ENCODE results near the gene MC1R.

Gene MC1R

DNA sequence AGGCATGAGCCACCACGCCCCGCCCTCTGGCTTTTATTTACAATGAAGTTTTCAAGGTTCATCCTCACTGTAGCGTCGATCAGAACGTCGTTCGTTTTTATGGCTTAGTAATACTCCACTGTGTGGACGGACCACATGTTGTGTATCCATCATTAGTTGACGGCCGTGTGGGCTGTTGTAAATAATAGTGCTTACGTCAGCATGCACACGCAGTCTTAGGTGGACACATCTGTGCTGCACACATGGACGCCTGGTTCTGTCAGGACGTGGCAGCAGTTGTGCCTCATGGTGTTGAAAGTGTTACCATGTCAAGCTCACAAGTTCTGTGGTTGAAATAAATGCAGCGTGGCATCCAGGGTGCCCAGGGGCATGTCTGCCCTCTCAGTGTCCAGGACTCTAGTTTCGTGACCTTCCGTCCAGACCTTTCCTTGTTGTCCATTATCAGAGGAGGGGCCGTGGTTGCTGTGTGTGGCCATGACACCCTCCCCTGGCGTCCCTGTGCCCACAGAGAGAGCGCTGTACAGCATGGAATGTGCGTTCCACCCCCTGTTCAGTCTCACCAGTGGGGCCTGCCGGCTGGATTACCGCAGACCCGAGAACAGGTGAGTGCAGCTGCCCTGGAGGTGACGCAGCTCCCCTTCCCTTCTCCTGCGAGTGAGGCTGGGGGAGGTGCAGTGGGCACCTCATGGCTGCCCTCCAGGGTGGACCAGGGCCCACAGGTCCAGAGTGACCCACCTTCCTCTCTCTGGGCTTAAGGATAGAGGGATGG lies 23.0 kb upstream of the MC1R start:
- no peak for TF ChIP-seq CTCF (IDR thresholded peaks at IDR 0.05; ENCODE audit: low read depth, low read length)
- no peak for TF ChIP-seq POLR2A (IDR thresholded peaks at IDR 0.05; ENCODE audit: extremely low read depth, insufficient read length)
- TF ChIP-seq, protein P1, sequence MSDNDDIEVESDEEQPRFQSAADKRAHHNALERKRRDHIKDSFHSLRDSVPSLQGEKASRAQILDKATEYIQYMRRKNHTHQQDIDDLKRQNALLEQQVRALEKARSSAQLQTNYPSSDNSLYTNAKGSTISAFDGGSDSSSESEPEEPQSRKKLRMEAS (IDR thresholded peaks at IDR 0.05; ENCODE audit: low read depth, low read length), result no peak
- TF ChIP-seq MYC (IDR thresholded peaks at IDR 0.05; ENCODE audit: low read depth, low read length), result no peak
- no peak for DNase-seq (ENCODE audit: low read depth)
- H3K4me3 ChIP-seq (ENCODE audit: low read depth, low read length), result no peak overlapping the region

DNA sequence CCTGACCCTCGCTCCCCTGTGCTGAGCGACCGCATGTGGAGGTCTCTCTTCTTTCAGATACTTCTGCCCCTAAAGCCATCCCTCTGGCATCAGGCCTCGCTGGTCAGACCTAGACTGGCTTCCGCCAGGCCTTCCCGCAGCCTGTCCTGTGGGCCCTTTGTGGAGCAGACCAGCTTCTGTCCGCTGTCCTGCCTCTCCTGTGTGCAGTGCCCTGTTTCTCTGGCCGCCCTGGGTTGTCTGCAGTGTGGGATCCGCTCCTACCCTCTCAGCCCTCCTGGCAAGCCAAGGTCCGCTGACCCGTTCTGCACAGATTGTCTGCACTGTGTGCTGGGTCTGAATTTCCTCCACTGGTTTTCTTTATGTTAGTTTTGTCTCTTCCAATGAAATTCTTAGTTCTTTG lies 21.5 kb upstream of the MC1R start:
- TF ChIP-seq CTCF (IDR thresholded peaks at IDR 0.05; ENCODE audit: low read depth, low read length), result no peak
- no peak for TF ChIP-seq MYC (IDR thresholded peaks at IDR 0.05; ENCODE audit: low read depth, low read length)
- TF ChIP-seq, protein P1 (IDR thresholded peaks at IDR 0.05; ENCODE audit: low read depth, low read length), result no peak
- no peak for TF ChIP-seq POLR2A (IDR thresholded peaks at IDR 0.05; ENCODE audit: extremely low read depth, insufficient read length)
- H3K4me3 ChIP-seq (ENCODE audit: low read depth, low read length), result no peak overlapping the region
- no peak for DNase-seq (ENCODE audit: low read depth)

DNA sequence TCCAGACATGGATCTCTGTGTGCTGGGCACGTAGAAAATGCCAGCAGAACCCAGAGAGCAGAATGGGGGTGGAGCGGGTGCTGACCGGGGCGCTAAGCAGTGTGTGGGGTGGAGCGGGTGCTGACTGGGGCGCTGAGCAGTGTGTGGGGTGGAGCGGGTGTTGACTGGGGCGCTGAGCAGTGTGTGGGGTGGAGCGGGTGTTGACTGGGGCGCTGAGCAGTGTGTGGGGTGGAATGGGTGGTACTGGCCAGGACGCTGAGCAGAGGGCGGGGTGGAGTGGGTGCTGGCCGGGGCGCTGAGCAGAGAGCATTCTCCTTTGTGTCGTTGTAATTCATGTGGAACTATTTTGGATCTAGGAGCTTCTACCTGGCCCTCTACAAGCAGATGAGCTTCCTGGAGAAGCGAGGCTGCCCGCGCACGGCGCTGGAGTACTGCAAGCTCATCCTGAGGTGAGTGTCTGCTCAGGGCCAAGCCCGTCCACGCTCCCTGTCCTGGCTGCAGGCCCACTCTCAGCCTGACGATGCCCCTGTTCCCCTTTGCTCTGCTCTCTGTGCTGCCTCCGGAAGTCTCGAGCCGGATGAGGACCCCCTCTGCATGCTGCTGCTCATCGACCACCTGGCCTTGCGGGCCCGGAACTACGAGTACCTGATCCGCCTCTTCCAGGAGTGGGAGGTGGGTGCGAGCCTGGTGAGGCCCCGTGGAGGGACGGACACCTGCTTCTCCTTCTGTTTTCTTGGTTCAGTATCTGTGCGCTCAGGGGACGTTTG lies 20.3 kb upstream of the MC1R start:
- TF ChIP-seq, protein P1 (IDR thresholded peaks at IDR 0.05; ENCODE audit: low read depth, low read length), result no peak
- TF ChIP-seq CTCF (IDR thresholded peaks at IDR 0.05; ENCODE audit: low read depth, low read length) (no peak), POLR2A (IDR thresholded peaks at IDR 0.05; ENCODE audit: extremely low read depth, insufficient read length) (no peak), MYC (IDR thresholded peaks at IDR 0.05; ENCODE audit: low read depth, low read length) (no peak)

DNA sequence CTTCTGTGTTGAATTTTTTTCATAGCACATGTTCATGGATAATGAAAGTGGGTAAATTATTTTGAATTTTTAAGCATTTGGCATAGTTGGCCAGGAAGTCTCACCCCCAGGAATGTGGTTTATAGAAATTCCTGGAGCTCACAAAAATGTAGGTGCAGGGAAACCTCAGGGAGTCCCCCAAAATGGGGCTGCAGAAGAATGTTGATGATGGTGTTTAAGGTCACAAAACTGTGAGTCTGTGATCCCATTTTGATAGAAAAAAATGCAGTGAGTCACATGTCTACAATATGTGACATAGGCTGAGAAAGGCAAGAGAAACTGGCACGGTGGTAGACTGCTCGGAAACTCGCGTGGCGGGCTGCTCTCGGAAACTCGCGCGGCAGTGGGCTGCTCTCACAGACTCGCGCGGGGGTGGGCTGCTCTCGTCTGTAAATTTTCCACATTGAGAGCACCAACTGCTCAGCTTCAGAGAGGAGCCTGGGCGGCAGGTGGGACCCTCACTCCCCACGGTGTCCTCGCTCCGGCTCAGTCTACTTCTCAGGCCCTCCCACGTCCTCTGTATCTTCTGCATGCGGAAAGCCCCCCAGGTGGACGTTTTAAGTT lies 18.7 kb upstream of the MC1R start:
- TF ChIP-seq MYC (IDR thresholded peaks at IDR 0.05; ENCODE audit: low read depth, low read length) (no peak), CTCF (IDR thresholded peaks at IDR 0.05; ENCODE audit: low read depth, low read length) (no peak), POLR2A (IDR thresholded peaks at IDR 0.05; ENCODE audit: extremely low read depth, insufficient read length) (no peak)
- TF ChIP-seq, protein P1 (IDR thresholded peaks at IDR 0.05; ENCODE audit: low read depth, low read length), result no peak
- H3K4me3 ChIP-seq (ENCODE audit: low read depth, low read length), result no peak overlapping the region
- no peak for DNase-seq (ENCODE audit: low read depth)

More for the DNA sequence above, 20.3 kb upstream of the MC1R start:
- no peak overlapping the region for H3K4me3 ChIP-seq (ENCODE audit: low read depth, low read length)
- DNase-seq (ENCODE audit: low read depth), result no peak

DNA sequence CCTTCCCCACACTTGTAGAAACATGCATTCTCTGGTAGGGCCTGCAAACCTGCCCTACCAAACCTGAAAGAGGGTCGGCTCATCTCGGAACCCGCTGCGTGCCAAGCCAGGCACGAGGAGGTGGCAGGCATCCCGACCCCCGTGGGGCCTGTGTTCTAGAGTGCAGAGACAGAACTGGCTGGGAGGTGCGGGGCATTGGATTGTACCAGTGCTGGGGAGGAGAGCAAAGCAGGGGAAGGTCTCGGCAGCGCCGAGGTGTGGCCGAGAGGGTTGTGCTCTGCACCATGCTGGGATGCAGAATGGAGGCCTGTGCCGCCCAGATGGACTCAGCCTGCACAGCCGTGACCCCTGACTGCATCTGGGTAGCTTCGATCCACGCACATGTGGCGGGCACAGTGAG lies 17.8 kb upstream of the MC1R start:
- TF ChIP-seq, protein P1 (IDR thresholded peaks at IDR 0.05; ENCODE audit: low read depth, low read length), result no peak
- no peak for TF ChIP-seq CTCF (IDR thresholded peaks at IDR 0.05; ENCODE audit: low read depth, low read length)
- no peak for TF ChIP-seq POLR2A (IDR thresholded peaks at IDR 0.05; ENCODE audit: extremely low read depth, insufficient read length)
- TF ChIP-seq MYC (IDR thresholded peaks at IDR 0.05; ENCODE audit: low read depth, low read length), result no peak
- H3K4me3 ChIP-seq (ENCODE audit: low read depth, low read length), result no peak overlapping the region
- no peak for DNase-seq (ENCODE audit: low read depth)
